GM18526 (cell line): ENCODE data around the gene SYNGR4.
A peak's percentile ranks its signal among the peaks of the same experiment; 100 is the strongest.

Experiments
- POLR2A ChIP-seq: IDR thresholded peaks from 3 replicates; pipeline ENCODE4 v1.6.1; 2011; ENCODE audit not compliant: insufficient read length; ENCODE audit errors: extremely low read depth

SYNGR4 gene

DNA sequence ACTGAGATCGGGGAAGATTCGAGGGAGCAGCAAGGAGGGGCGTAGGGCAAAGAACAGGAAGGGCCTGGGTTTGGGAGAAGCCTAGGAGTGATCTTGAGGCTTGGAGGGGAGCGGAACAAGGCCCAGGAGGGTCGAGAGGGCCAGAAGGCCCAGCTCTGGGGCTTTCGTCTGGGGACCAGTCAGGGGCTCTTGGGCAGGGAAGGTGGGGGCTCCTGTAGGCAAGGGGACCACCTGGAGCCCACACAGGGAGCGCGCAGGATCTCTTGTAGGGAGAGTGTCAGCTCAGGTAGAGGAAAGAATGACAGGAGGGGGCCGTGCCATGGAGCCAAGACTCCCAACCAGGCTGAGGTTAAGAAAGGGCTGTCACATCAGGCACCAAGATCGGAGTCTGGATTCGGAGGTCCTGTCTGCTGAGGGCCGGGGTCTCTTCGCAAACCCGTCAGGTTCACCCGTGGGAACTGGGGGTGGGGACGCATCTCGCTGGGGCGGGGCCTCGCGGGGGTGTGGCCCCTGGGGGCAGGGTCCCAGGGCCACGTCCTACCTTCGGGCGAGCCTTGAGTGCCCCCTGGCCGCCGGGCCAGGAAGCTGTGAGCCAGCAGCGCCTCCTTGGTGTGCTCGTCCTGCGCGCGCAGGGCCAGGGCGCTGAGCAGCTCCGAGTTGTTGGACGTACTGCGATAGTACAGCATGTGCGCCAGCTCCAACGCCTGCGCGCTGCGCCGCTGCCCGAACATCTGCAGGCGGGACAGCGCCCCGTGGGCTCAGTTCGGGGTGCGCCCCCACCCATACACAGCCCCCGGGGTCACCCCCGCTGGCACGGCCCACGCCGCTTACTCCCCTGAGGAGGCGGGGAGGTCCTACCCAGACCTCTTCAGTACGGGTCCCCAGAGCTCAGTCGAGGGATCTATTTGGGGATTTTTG lies 30.4 kb upstream of the SYNGR4 start:
- TF ChIP-seq POLR2A, result peak; percentile 47

GRCh38 chr19:48338253-48338755 lies 25.9 kb upstream of the SYNGR4 start:
- no peak for TF ChIP-seq POLR2A

DNA sequence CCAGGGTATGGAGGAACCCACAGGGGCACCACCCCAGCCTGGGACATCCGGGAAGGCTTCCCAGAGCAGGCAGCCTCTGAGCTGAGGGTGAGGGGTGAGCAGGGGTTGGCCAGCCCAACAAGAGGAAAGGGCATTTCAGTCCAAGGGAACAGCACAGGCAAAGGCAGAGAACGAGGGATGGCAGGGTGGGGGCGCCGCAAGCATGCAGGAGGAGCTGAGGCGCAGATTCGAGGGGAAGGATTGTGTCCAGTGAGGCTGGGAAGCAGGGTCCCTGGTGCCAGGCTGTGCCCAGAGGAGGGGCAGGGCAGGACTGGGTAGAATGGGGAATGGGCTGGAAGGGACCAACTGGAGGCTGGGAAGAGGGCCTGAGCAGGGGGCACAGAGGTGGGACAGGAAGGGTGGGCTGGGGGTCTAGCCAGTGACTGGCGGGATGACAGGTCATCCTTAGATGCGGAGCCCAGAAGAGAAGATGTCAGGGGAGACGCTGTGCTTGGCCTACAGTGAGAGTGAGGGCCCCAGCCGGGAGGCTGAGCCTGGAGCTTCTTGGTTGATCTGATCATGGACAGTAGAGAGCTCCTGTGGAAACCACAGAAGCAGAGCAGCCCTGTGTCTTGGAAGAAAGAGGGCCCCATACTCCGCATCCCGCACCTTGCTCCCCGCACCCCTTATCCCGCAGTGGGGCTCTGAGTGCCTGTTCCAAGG lies 25.2 kb upstream of the SYNGR4 start:
- no peak for TF ChIP-seq POLR2A

DNA sequence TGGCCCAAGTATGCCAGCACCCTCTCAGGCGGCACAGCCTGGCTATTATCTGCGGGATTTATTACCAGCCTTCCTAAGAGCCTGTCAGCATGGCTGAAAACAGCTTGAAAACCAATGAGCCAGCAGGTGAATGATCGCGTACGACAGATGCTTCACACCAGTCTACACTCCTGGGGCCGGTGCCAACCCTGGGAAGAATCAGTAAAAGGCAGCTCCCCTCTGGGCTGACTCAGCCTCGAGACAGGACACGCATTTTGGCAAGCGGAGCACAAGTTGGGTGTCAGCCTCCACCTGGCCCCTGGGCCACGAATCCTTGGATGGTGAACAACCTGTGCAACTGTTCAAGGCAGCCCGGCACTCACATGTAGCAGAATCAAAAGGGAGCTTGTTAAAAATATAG lies 23.2 kb upstream of the SYNGR4 start:
- no peak for TF ChIP-seq POLR2A

DNA sequence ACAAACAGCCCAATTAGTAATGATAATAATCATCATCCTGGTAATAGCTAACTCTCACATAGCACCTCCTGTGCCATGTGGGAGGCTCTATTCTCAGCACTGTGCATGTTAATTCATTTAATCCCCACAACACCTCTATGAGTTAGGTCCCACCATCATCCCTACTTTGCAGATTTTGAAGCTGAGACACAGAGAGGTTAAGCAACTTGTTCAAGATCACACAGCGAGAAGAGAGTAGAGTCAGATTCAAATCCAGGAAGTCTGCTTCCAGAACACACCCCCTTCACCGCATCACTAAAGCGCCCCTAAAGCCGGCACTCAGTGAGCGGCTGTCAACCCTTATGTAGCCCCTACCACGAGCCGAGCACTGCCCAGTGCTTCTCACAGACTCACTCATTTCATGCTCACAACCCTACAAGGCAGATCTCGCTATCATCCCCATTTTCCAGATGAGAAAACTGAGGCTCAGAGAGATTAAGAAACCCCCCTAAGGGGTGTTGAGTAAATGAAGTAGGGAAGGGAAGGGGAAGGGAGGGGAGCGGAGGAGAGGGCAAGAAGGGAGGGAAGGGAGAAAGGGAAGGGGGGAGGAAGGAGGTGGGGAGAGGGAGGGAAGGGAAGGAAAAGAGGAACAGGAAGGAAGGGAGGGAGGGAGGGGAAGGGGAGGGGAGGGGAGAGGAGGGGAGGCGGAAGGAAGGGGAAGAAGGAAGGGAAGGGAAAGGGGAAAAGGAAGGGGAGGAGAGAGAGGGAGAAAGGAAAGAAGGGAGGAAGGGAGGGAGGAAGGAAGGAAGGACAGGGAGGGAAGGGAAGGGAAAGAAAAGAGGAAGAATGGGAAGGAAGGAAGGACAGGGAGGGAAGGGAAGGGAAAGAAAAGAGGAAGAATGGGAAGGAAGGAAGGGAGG lies 22.4 kb upstream of the SYNGR4 start:
- no peak for TF ChIP-seq POLR2A

DNA sequence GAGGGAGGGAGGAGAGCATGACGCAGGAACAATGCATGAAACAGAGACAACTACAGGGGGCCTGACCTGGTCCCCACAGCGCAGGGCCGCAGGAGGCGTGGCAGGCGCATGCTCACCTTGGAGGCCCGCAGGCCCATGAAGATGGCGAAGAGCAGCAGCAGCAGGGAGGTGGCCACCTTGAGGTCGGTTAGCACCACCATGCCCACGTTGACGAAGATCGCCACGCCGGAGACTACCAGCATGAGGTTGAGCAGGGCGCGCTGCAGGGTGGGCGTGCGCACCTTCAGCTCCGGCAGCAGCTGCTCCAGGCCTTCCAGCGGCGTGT lies 21.8 kb upstream of the SYNGR4 start:
- no peak for TF ChIP-seq POLR2A

DNA sequence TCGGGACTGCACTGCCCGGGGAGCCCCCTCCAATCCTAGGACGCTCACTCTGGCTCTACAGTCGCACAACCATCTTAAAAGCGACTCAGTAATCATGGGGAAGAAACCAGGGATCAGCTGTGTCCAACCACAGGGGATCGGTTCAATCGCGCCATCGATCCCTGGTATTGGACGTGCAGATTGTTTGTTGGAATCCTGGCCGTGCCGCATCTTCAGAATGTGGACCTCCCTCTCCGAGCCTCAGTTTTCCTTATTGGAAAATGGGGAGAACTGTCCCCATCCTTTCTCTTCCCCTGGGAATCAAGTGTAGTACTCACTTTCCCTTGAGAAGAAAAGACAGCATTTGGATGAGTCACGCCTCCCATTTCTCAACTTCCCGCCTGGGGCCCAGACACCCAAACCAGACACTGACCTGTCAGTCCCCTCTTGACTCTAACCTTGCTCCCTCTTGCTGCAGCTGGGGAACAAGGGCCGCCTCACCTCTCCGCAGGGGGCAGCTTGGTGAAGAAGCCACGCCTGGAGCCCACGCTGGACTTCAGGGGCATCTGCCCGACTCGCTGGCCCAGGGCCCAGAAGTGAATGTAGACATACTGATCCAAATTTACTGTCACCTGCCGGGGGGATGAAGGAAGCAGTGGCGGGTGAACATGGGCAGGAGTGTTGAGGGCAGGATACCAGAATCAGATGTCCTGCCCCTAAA lies 21.2 kb upstream of the SYNGR4 start:
- no peak for TF ChIP-seq POLR2A

DNA sequence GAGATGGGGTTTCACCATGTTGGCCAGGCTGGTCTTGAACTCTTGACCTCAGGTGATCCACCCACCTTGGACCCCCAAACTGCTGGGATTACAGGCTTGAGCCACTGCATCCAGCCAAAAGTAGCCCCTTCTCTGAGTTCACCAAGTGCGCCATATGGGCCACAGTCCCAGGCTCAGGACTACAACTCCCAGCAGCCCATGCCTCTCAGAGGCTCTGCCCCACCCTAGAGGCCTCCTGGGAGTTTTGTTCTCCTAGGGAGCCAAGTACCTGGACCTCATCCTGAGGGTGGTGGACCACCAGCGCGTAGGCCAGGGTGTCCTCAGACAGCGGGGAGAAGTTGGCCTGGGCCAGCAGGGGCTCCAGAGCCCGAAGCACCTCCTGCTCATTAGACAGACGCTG lies 19.3 kb upstream of the SYNGR4 start:
- no peak for TF ChIP-seq POLR2A

DNA sequence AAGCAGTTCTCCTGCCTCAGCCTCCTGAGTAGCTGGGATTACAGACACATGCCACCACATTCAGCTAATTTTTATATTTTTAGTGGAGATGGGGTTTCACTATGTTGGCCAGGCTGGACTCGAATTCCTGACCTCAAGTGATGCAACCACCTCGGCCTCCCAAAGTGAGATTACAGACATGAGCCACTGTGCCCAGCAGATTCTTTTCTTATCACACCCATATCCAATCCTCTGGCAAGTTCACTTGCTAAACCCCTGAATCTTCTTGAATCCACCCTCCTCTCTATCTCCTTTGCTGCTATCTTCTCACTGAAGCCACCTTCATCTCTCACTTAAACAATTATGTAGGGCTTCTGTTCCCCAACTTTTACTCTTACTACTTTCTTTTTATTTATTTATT lies 18.0 kb upstream of the SYNGR4 start:
- no peak for TF ChIP-seq POLR2A

- no peak for TF ChIP-seq POLR2A
Measured at GRCh38 chr19:48348045-48348444, 16.1 kb upstream of the SYNGR4 start.

DNA sequence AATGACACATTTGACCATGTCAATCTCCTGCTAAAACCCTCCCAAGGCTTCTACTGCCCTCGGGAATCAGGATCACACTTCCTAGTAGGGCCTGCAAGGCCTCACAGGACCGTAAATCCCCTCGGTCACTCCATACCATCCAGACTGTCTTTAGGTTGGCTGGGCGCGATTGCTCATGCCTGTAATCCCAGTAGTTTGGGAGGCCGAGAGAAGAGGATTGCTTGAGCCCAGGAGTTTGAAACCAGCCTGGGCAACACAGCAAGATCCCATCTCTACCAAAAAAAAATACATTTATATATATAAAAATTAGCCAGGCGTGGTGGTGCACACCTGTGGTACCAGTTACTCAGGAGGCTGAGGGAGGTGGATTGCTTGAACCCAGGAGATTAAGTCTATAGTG lies 15.4 kb upstream of the SYNGR4 start:
- no peak for TF ChIP-seq POLR2A

- TF ChIP-seq POLR2A, result no peak
Measured at GRCh38 chr19:48350856-48351255, 13.3 kb upstream of the SYNGR4 start.

DNA sequence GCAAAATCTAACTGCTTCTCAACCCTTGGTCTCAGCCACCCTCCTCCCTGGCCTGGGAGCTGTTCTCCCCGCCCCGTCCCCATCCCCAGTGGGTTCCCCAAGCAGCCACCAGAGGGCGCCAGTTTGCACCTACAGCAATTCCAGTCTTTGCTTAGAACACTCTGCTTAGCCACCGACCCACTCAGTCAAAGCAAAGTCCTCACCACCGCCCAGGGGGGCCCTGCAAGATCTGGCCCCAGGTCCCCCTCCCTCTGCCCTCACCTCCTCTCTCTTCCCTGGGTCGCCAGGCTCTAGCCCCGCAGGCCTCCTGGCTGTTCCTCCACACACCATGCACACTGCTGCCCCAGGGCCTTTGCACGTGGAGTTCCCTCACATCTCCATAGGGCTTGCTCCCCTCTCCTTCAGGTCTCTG lies 12.8 kb upstream of the SYNGR4 start:
- TF ChIP-seq POLR2A, result no peak

DNA sequence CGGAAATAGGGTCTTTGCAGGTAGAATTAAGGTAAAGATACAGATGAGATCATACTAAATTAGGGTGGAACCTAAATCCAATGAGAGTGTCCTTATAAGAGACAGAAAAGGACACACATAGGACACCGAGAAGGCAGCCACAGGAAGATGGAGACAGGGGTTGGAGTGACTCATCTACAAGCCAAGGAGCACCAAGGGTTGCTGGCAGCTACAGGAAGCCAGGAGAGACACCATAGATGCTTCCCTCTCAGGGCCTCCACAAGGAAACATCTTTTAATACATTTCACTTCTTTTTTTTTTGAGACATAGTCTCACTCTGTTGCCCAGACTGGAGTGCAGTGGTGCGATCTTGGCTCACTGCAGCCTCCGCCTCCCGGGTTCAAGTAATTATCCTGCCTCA lies 10.5 kb upstream of the SYNGR4 start:
- no peak for TF ChIP-seq POLR2A
